Esophagus squamous epithelium (tissue), 5 donors: ENCODE measurements around the gene FRMD5. TPM values are rescaled to one million over a fixed set of nuclear protein-coding genes. Genes with fewer than 3 reads are reported as not detected.

Experiments used
- DNase-seq: peaks from one replicate; lab custom pipeline; 2025; lab: John Stamatoyannopoulos, UW
- H3K27ac ChIP-seq, 4 donors: fragments of 200-600 bp; sonication (generic); one replicate each; pipeline ENCODE4 v1.5.1; 2016 to 2019; ENCODE audit warnings: mild to moderate bottlenecking in 1 of 4
- H3K27me3 ChIP-seq, 4 donors: fragments of 200-600 bp; sonication (generic); 1 replicate in 3 of 4; 2 replicates in 1 of 4; pipeline versions ENCODE4 v1.5.1 to v1.6.0; 2017 to 2021; ENCODE audit warnings: antibody characterized with exemption in 1 of 4
- H3K36me3 ChIP-seq, 3 donors: fragments of 200-600 bp; sonication (generic); one replicate each; pipeline ENCODE4 v1.5.1; 2016 to 2019
- H3K4me1 ChIP-seq, 3 donors: fragments of 200-600 bp; sonication (generic); one replicate each; pipeline ENCODE4 v1.5.1; 2017 to 2019
- H3K4me3 ChIP-seq, 4 donors: fragments of 200-600 bp; sonication (generic); 1 replicate in 3 of 4; 2 replicates in 1 of 4; pipeline ENCODE4 v1.5.1; 2016 to 2019; ENCODE audit warnings: mild to moderate bottlenecking in 2 of 4, moderate library complexity in 1 of 4
- H3K9me3 ChIP-seq, 3 donors: fragments of 200-600 bp; sonication (generic); one replicate each; pipeline ENCODE4 v1.5.1; 2016 to 2019
- CTCF ChIP-seq, 6 experiments: fragments of 450-650 bp in 4 of 6; fragments of 200-600 bp in 2 of 6; sonication (generic) in 2 of 6; IDR thresholded peaks; one replicate each; pipeline ENCODE4 v1.5.1; 2016 to 2019; ENCODE audit warnings: antibody characterized with exemption in 6 of 6, mild to moderate bottlenecking in 4 of 6, moderate library complexity in 4 of 6
- POLR2A ChIP-seq, 4 donors: fragments of 450-650 bp; IDR thresholded peaks; one replicate each; pipeline ENCODE4 v1.6.1; 2017; ENCODE audit warnings: antibody characterized with exemption in 4 of 4, mild to moderate bottlenecking in 4 of 4, moderate library complexity in 3 of 4
- WGBS, 2 donors: methylation state at CpG; one replicate each; pipeline ENCODE4 v1.1.5; 2018; 5-methylcytosine and 5-hydroxymethylcytosine counted together
- intact Hi-C: fragments of 100-400 bp; cut with DNase I; formaldehyde crosslinking; loops from one replicate; pipeline ENCODE4 v1.15.0; 2022
- total RNA-seq, 4 donors: library from RNA; depleted of rRNA; stranded (reverse); fragments of >200 nt; gene quantifications; one replicate each; pipeline ENCODE4 v1.1.0, GENCODE V29; 2016
- donor health status: DM: yes; HTN: yes; CAD: no.

FRMD5 gene
- total RNA-seq, 4 donors from 2014 or later, result 0.19 TPM; not detected in 3

GRCh38 chr15:44092221-44092620 is 102.8 kb downstream of the FRMD5 start:
- no peak for DNase-seq
- Histone ChIP-seq H3K36me3 (no peaks in the 10 kb centered on the region), H3K4me3 (no peak overlapping the region), H3K27me3 (no peaks in the 10 kb centered on the region), H3K4me1 (no peaks in the 10 kb centered on the region), H3K9me3 (no peaks in the 10 kb centered on the region), H3K27ac (no peak overlapping the region)
- WGBS, 2 donors, result 19 to 26% methylated on average over 2 of the region's 2 CpGs
- intact Hi-C loops, result no loop called here
- TF ChIP-seq POLR2A (IDR thresholded peaks at IDR 0.05) (no peak), CTCF (IDR thresholded peaks at IDR 0.05) (no peak)

- 49 to 52% methylated on average over 3 of the region's 3 CpGs for whole genome bisulfite sequencing, 2 donors
- intact Hi-C loops, result no loop called here
These were observed 107.2 kb downstream of the FRMD5 start for GRCh38 chr15:44087578-44088465.

GRCh38 chr15:44084770-44085169 is 110.3 kb downstream of the FRMD5 start:
- H3K27me3 ChIP-seq, result no peaks in the 10 kb centered on the region
- H3K4me1 ChIP-seq, result no peaks in the 10 kb centered on the region
- H3K36me3 ChIP-seq, result no peaks in the 10 kb centered on the region
- no peak for DNase-seq
- H3K27ac ChIP-seq, result no peak overlapping the region
- intact Hi-C loops, result no loop called here
- TF ChIP-seq POLR2A (IDR thresholded peaks at IDR 0.05) (no peak), CTCF (IDR thresholded peaks at IDR 0.05) (no peak)
- 59 to 68% methylated on average over 2 of the region's 2 CpGs for WGBS, 2 donors
- no peak overlapping the region for H3K4me3 ChIP-seq
- no peaks in the 10 kb centered on the region for H3K9me3 ChIP-seq

More at GRCh38 chr15:44087578-44088465, 107.2 kb downstream of the FRMD5 start:
- no peaks in the 10 kb centered on the region for H3K4me1 ChIP-seq
- TF ChIP-seq POLR2A (IDR thresholded peaks at IDR 0.05), result no peak
- no peak for TF ChIP-seq CTCF (IDR thresholded peaks at IDR 0.05)
- no peaks in the 10 kb centered on the region for H3K36me3 ChIP-seq
- H3K4me3 ChIP-seq, result no peak overlapping the region
- H3K27me3 ChIP-seq, result no peaks in the 10 kb centered on the region
- no peaks in the 10 kb centered on the region for H3K9me3 ChIP-seq
- no peak overlapping the region for H3K27ac ChIP-seq
- DNase-seq, result no peak

- Histone ChIP-seq H3K27me3 (no peaks in the 10 kb centered on the region), H3K27ac (no peak overlapping the region), H3K36me3 (no peaks in the 10 kb centered on the region), H3K9me3 (no peaks in the 10 kb centered on the region), H3K4me1 (no peaks in the 10 kb centered on the region), H3K4me3 (no peak overlapping the region)
- TF ChIP-seq CTCF (IDR thresholded peaks at IDR 0.05), result no peak
- no peak for TF ChIP-seq POLR2A (IDR thresholded peaks at IDR 0.05)
- intact Hi-C loops, result no loop called here
- 69 to 80% methylated on average over 2 of the region's 2 CpGs for WGBS, 2 donors
- DNase-seq, result no peak
These were observed 110.9 kb downstream of the FRMD5 start for GRCh38 chr15:44084171-44084570.

GRCh38 chr15:44082558-44083157 is 112.4 kb downstream of the FRMD5 start:
- TF ChIP-seq POLR2A (IDR thresholded peaks at IDR 0.05), result no peak
- TF ChIP-seq CTCF (IDR thresholded peaks at IDR 0.05), result no peak
- Histone ChIP-seq H3K4me3 (no peak overlapping the region), H3K27me3 (no peaks in the 10 kb centered on the region), H3K27ac (no peak overlapping the region), H3K9me3 (no peaks in the 10 kb centered on the region), H3K4me1 (no peaks in the 10 kb centered on the region), H3K36me3 (no peaks in the 10 kb centered on the region)
- no peak for DNase-seq
- intact Hi-C loops, result no loop called here
- 76 to 91% methylated on average over 1 of the region's 1 CpG for WGBS, 2 donors
